GM12875 (cell line): ENCODE measurements around the gene SMIM44.
"Not testable (repeated sequence)": the region's sequence is repeated elsewhere in the genome, so short reads cannot be mapped to it uniquely, and the experiment has no call there.

Experiments
- H3K4me3 ChIP-seq: one replicate; pipeline ENCODE4 v1.5.1; 2011; ENCODE audit warnings: low read depth, low read length, control low read depth
- TF ChIP-seq, protein P1 (sequence below): IDR thresholded peaks from 2 replicates; pipeline ENCODE4 v1.5.1; 2011; ENCODE audit warnings: low read depth, mild to moderate bottlenecking, control low read depth, inconsistent platforms, low read length, moderate library complexity, borderline replicate concordance; ENCODE audit not compliant: insufficient read depth

SMIM44 gene

DNA sequence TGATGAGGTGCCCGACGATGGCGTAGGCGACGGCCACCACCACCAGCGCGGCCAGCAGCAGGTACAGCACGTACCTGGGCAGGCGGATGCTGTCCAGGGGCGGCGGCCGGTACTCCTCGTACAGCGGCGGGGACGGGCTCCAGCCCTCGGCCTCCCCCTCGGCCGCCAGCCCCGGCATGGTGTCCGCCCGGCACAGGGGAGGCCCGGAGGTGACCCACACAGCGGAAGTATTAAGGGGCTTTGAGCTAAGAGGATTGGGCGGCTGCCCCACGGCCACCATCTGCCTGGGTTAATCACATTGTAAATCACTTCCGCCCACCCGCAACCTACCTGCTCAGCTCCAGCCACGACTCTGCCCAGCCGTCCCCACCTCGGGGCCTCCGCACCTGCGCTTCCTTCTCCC is at the start of gene SMIM44:
TSS of gene SMIM44 (minus strand) at position 216 of the 403 bp plus-strand sequence. CDS start at position 178, 38 bp downstream.
- H3K4me3 ChIP-seq, result no peak within 1 kb of the TSS
- TF ChIP-seq, protein P1, sequence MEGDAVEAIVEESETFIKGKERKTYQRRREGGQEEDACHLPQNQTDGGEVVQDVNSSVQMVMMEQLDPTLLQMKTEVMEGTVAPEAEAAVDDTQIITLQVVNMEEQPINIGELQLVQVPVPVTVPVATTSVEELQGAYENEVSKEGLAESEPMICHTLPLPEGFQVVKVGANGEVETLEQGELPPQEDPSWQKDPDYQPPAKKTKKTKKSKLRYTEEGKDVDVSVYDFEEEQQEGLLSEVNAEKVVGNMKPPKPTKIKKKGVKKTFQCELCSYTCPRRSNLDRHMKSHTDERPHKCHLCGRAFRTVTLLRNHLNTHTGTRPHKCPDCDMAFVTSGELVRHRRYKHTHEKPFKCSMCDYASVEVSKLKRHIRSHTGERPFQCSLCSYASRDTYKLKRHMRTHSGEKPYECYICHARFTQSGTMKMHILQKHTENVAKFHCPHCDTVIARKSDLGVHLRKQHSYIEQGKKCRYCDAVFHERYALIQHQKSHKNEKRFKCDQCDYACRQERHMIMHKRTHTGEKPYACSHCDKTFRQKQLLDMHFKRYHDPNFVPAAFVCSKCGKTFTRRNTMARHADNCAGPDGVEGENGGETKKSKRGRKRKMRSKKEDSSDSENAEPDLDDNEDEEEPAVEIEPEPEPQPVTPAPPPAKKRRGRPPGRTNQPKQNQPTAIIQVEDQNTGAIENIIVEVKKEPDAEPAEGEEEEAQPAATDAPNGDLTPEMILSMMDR, result no peak

DNA sequence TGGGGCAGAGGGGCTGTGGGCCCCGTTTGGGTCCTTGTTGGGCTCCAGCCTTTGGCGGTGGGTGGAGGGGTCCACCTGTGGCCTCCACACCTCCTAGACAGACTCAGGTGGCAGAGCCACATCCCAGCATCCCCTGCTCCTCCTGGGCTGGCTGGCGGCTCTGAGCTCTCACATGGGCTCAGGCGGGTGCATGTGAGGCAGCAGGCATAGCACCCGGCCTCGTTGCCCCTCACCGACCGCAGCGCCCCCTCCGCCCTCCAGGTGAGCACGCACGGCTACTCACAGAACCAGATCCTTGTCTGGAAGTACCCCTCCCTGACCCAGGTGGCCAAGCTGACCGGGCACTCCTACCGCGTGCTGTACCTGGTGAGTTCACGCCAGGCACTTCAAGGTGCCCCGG is 49.8 kb upstream of the SMIM44 start:
- TF ChIP-seq, protein P1, result no peak
- no peak overlapping the region for H3K4me3 ChIP-seq

DNA sequence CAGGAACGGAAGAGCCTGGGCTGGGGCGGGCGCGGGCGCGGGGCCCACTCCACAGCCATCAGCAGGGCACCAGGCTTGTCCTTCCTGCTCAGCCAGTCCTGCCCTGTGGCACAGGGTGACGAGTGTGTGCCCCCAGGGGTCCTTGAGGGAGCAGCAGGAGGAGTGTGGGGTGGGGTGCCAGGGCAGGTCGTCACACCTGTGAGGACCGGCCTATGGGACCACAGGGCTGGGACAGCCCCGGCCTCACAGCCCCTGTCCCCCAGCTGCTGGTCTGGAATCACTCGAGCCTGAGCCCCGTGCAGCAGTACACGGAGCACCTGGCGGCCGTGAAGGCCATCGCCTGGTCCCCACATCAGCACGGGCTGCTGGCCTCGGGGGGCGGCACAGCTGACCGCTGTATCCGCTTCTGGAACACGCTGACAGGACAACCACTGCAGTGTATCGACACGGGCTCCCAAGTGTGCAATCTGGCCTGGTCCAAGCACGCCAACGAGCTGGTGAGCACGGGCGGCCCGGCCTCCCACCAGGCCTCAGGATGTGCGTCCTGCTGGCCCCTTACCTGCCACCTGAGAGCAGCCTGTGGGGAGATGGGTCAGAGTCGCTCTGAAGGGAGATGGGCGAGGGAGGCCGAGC is 49.0 kb upstream of the SMIM44 start:
- no peak overlapping the region for H3K4me3 ChIP-seq
- TF ChIP-seq, protein P1, result no peak

DNA sequence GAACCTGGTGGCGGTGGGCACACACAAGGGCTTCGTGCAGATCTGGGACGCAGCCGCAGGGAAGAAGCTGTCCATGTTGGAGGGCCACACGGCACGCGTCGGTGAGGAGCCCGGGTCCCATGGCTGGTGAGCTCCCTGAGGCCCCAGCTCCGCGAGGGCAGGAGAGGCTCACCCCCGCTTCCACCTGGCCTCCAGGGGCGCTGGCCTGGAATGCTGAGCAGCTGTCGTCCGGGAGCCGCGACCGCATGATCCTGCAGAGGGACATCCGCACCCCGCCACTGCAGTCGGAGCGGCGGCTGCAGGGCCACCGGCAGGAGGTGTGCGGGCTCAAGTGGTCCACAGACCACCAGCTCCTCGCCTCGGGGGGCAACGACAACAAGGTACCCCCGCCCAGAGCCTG is 48.5 kb upstream of the SMIM44 start:
- TF ChIP-seq, protein P1, result no peak
- no peak overlapping the region for H3K4me3 ChIP-seq

DNA sequence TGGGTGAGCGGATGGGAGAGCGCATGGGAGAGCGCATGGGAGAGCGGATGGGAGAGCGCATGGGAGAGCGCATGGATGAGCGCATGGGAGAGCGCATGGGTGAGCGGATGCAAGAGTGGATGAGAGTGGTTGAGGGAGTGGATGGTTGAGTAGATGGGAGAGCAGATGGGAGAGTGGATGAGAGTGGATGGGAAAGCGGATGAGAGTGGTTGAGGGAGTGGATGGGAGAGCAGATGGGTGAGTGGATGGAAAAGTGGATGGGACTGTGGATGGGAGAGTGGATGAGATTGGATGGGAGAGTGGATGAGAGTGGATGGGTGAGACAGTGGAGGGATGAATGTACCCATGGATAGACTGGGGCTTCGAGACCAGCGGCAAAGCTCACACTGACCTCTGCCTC is 47.1 kb upstream of the SMIM44 start:
- H3K4me3 ChIP-seq, result no peak overlapping the region
- TF ChIP-seq, protein P1, result no peak

DNA sequence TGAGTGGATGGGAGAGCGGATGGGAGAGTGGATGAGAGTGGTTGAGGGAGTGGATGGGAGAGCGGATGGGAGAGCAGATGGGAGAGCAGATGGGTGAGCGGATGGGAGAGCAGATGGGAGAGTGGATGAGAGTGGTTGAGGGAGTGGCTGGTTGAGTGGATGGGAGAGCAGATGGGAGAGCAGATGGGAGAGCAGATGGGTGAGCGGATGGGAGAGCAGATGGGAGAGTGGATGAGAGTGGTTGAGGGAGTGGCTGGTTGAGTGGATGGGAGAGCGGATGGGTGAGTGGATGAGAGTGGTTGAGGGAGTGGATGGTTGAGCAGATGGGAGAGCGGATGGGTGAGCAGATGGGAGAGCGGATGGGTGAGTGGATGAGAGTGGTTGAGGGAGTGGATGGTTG is 46.1 kb upstream of the SMIM44 start:
- H3K4me3 ChIP-seq, result not testable (repeated sequence)

DNA sequence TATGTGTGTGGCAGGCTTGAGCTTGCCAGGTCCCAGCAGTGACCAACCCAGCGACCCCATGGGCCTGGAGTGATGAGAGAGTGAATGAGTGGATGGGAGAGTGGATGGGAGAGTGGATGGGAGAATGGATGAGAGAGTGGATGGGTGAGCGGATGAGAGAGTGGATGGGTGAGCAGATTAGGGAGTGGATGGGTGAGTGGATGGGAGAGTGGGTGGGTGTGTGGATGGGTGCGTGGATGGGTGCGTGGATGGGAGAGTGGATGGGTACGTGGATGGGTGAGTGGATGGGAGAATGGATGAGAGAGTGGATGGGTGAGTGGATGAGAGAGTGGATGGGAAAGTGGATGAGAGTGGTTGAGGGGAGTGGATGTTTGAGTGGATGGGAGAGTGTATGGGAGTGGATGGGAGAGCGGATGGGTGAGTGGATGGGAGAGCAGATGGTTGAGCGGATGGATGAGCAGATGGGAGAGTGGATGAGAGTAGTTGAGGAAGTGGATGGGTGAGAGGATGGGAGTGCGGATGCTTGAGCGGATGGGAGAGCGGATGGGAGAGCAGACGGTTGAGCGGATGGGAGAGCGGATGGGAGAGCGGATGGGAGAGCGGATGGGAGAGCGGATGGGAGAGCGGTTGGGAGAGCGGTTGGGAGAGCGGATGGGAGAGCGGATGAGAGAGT is 45.4 kb upstream of the SMIM44 start:
- TF ChIP-seq, protein P1, result no peak
- no peak overlapping the region for H3K4me3 ChIP-seq

DNA sequence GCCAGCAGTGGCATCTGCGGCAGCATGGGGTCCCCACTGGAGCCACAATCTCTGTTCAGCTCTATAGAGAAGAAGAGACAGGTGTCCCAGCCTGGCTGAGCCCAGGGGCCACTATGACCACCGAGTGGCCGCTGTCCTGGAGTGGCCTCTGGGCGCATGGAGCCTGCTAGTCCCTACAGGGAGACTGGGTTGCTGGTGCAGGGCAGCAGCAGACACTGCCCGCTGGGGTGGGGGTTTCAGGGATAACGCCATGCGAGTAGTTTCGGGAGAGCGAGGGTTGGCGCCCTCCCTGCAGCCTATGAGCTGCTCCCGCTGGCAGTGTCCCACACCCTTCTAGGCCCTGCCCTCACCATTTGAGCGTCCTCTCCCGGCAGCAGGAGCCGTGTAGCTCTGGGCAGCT is 44.8 kb upstream of the SMIM44 start:
- TF ChIP-seq, protein P1, result no peak
- no peak overlapping the region for H3K4me3 ChIP-seq
